Measurements from ENCODE around the gene TRPM3.
"Not testable (repeated sequence)": the region's sequence is repeated elsewhere in the genome, so short reads cannot be mapped to it uniquely, and the experiment has no call there.

The TRPM3 gene

GRCh38 chr9:70639853-70640814 lies 481.3 kb downstream of the TRPM3 start:
- peak; percentile 57 for DNase-seq

DNA sequence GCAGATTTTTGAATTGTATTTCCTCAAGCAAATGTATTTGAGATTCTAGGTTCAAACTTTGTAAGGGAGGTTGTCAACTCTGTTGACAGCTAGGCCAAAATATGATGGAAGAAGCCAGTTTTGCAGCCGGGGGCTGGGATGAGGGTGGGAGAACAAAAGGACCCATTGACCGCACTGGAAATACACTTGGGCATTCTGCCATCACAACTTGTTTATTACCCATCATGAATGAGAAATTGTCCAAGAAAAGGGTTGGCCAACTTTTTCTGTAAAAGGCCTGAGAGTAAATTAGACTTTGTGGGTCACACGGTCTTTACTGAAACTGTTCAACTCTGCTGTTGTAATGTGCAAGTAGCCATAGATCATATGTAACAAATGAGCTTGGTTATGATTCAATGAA lies 485.6 kb downstream of the TRPM3 start:
- DNase-seq: no peak

GRCh38 chr9:70634696-70635095 lies 486.7 kb downstream of the TRPM3 start:
- DNase-seq: no peak

- no peak for DNase-seq
Observed at GRCh38 chr9:70630971-70631370, 490.4 kb downstream of the TRPM3 start.

DNA sequence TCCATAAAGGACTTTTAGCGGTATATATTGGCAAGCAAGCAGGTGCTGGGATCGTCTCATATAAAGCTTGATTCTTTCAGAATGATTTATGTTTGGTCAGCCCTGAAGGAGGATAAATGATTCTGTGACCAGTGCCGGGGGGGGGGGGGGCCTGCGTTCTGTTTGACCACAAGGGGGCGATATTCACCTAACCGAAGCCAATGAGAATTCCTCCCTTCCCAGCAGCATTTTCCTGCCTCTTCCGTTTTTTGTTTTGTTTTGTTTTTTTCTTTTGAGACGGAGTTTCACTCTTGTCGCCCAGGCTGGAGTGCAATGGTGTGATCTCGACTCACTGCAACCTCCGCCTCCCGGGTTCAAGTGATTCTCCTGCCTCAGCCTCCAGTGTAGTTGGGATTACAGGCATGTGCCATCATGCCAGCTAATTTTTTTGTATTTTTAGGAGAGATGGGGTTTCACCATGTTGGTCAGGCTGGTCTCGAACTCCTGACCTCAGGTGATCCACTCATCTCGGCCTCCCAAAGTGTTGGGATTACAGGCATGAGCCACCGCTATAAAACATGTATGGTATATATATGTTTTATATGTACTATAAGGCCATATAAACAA lies 492.2 kb downstream of the TRPM3 start:
- not testable (repeated sequence) for DNase-seq

GRCh38 chr9:70625078-70625477 lies 496.3 kb downstream of the TRPM3 start:
- no peak for DNase-seq

GRCh38 chr9:70618784-70619183 lies 502.6 kb downstream of the TRPM3 start:
- DNase-seq: no peak

- DNase-seq: no peak
Observed at GRCh38 chr9:70617033-70617828, 504.2 kb downstream of the TRPM3 start.

DNA sequence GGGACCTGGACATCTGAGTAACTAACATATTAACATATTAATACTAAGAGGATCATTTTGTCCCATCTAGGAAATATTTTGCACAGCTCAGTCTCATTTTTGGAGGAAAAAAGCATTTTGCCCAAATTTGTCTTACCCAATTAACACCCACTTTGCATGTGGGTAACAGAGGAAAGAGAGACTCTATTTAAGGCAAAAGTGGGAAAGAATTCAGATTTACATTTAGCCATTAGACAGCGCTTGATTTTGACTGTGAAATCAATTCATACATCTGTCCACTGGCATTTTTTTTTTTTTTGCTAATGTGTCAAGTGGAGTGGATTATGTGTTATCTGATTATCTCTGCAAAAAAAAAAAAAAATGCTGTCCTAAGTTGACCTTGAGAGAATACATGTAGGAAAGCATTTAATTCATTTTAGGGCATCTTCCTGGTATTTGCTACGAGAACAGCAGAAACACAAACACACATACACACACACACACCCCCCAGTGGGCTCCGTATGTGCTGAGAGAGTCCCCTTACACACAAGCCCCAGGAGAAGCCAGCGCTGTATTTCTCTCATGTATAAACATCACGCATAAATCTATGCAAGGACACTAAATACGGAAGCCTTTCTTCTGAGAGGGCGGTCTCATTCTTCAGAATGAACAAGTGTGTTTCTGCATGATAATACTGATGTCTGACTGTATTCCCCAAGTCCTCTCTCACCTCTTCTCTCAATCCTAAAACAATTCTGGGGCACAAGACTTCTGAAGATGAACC lies 505.0 kb downstream of the TRPM3 start:
- DNase-seq: no peak

DNA sequence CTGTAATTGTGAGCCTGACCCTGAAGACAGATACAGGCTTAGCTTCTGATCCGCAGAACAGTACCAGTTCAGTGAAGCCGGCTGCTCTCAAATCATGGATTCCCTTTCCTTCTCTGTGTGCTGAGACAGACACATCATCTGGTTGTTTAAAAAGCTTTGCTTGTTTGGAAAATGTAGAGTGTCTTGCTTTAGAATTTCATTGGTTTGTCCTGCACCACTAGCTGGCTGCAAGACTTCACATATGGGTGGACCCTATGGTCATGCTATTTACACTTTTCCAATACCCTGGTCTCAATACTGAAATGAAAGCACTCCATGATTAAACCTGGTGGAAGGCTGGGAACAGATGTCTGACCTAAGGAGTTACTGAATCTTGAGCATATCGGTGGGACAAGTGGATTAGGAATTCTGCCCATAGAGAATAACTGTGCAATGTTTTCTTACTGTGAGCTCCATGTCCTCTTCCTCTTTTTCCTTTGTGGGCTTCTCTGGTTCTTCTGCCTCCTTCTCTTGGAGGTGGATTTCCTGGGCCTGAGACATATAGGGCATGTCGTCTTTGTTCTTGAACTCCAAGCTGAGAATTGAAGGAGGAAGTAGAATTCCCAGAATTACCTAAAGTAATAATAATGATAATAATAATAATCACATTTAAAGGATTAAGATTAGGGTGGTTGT lies 505.8 kb downstream of the TRPM3 start:
- no peak for DNase-seq

DNA sequence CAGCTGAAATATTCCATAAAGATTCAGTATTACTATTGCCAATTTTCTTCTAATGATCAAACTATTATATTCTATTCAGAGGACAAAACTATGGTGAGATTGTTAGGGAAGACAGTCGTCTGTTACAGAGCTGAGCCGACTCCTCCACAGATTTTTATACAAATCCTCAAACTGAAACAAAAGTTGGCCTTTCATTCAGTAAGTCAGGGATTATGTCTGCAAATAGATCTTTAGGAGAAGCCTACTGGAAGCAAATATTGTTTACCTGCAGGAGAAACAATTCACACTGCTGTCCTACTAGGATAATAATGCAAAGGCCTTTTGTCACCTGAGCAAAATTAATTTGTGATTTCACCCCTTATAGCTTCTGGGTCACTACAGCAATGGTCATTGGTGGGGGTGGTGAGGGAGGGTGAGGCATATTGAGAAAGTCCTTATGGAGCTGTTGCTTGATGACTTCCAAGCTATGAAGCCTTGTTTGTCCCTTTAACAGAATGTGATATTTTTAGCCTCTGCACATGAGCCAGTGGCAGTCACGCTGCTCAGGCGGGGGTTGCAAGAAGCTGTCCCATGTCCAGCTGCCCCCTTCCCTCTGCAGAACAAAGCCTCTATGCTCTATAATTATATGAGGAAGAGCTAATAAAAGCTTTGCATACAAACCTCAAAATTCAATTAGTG lies 506.5 kb downstream of the TRPM3 start:
- DNase-seq: no peak

GRCh38 chr9:70613024-70613768 lies 508.2 kb downstream of the TRPM3 start:
- DNase-seq: no peak

- DNase-seq: no peak
Observed at GRCh38 chr9:70610287-70610644, 511.2 kb downstream of the TRPM3 start.

- DNase-seq: peak; percentile 86
Observed at GRCh38 chr9:70609542-70610286, 511.7 kb downstream of the TRPM3 start.

DNA sequence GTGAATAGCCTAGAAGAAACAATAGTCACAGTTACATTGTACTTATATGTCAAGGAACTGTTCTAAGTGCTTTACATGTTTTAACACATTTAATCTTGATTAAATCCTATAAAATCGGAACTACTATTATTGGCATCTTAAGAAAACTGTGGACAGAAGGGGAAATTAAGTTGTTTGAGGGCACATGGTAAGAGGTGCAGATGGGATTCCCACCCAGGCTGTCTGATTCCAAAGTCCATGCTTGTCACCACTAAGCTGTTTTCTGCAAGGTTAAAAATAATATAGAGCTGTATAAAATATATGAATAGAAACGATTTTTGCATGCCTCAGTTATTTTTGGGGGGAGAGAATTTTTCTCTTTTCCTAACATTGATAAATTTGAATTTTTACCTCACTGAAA lies 512.4 kb downstream of the TRPM3 start:
- DNase-seq: no peak

DNA sequence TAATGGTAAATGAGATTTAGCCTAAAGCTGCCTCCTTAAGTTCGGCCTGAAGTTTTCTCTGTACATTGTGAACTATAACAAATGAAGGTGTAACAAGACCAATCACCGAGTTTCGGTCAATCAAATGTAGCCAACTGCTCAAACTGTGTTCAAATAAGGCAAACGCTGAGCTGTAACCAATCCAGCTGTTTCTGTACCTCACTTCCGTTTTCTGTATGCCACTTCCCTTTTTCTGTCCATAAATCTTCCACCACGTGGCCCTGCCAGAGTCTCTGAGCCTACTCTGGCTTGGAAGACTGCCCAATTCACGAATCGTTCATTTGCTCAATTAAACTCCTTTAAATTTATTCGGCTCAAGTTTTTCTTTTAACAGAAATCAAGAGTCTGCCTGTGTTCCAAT lies 513.5 kb downstream of the TRPM3 start:
- no peak for DNase-seq

DNA sequence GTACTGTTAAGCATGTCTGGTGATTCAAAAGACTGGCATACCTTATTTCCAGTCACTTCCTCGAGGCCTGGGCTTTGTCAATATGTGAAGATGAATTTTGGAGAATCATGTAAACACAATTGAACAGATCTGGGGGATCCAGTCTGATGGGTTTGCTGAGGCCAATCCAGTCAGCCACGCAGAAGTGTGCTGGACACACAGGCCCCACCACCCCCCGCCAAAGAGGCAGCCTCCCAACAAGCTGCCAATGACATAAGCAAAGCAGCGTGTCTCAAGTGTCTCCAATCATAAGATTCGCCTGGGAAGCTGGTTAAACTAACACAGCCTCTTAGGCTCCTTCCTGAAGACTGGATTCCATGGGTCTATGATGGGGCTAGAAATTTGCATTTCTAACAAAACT lies 514.1 kb downstream of the TRPM3 start:
- DNase-seq: no peak

DNA sequence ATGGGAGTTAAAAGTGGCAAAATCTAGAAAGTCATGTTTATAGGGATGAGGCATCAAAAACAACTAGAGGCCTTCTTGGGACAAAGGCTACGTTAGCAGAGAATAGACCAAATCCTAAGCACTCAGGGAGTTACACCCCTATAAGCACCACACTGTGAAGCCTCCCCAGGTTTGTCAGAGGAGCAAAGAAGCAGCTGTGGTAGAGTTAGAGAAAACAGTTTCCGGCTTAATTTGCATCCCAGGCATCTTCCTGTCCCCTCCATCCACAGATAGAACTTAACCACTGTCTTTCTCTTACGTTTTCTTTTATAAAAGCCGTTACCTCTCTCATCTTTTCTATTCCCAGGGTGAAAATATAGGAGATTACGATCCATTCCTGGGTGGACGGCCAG lies 518.4 kb downstream of the TRPM3 start:
- no peak for DNase-seq

DNA sequence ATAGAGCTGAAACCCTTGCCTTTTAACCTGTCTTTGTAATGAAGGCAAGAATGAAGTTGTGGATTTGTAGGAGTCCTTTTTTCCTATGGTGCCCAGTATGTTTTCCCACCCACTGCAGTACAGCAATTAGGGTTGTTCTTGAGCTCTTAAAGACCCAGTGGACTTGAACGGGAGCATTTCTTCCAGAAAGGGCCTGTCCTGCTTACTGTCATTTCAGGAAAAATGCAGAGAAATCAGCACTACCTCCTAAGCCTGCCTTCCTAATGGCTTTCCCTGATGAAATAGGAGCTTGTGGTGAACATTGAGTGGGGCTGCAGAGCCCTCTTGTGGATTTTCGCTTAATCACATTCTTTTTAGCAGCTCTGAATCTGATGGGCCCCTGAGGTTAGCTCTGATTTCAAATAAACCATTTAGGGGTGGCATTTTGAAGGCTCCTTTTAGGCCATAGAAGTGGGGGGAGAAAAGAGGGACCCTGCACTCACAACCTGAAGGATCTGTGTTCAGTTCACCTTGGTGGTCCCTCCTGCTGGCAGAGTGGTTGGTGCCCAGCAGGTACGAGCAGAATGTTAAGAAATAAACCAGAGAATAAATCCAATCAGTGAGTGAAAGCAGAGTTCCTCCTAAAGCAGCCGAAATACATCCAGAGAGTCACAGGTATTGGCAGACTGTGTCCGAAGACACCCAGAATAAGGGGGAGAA lies 519.0 kb downstream of the TRPM3 start:
- DNase-seq: peak; percentile 85
